H1 (cell line): ENCODE data around the gene PSPH. TPM values are rescaled to one million over a fixed set of nuclear protein-coding genes. Genes with fewer than 3 reads are reported as not detected.

Experiments used
- CTCF ChIA-PET: fragments of 300-600 bp; sonication (Branson Sonifier 250); formaldehyde crosslinking; loops from one replicate; lab custom pipeline; 2021; ENCODE audit not compliant: partially characterized antibody; lab: Charles Lee
- POLR2A ChIA-PET: fragments of 300-600 bp; sonication (Branson Sonifier 250); formaldehyde crosslinking; loops from one replicate; lab custom pipeline; 2021; ENCODE audit warnings: inconsistent platforms; ENCODE audit not compliant: partially characterized antibody; lab: Charles Lee
- DNase-seq, 2 experiments: peaks; one replicate each; pipeline versions ENCODE4 v3.0.0 to v3.0.0-alpha.2; 2010 to 2022; ENCODE audit warnings: low spot score in 2 of 2, low read depth in 1 of 2, mixed read lengths in 1 of 2
- FAIRE-seq: peaks from 2 replicates; lab custom pipeline; 2011; peaks lifted over from hg19 to GRCh38; lab: Jason Lieb, UNC
- H2AFZ ChIP-seq: 2 replicates; pipeline ENCODE4 v1.8.1; 2012; ENCODE audit warnings: low read length, inconsistent platforms
- H2AK5ac ChIP-seq: 2 replicates; pipeline ENCODE4 v1.6.1; 2013; ENCODE audit warnings: low read depth, low read length
- H2BK120ac ChIP-seq: replicated peaks from 2 replicates; pipeline ENCODE3; 2013; ENCODE audit warnings: low read depth, low read length, inconsistent platforms
- H2BK12ac ChIP-seq: 2 replicates; pipeline ENCODE4 v1.6.1; 2013; ENCODE audit warnings: low read depth, low read length
- H2BK15ac ChIP-seq: 2 replicates; pipeline ENCODE4 v1.6.1; 2013; ENCODE audit warnings: low read length
- H2BK20ac ChIP-seq: 2 replicates; pipeline ENCODE4 v1.6.1; 2013; ENCODE audit warnings: low read length
- H2BK5ac ChIP-seq: 2 replicates; pipeline ENCODE4 v1.6.1; 2013; ENCODE audit warnings: low read depth, low read length
- H3K14ac ChIP-seq: 2 replicates; pipeline ENCODE4 v1.6.1; 2013; ENCODE audit warnings: inconsistent platforms; ENCODE audit not compliant: insufficient read length
- H3K18ac ChIP-seq: 2 replicates; pipeline ENCODE4 v1.6.1; 2013; ENCODE audit warnings: low read length; ENCODE audit errors: extremely low read depth
- H3K23ac ChIP-seq: 2 replicates; pipeline ENCODE4 v1.6.1; 2013; ENCODE audit warnings: inconsistent platforms; ENCODE audit not compliant: insufficient read length
- H3K23me2 ChIP-seq: 2 replicates; pipeline ENCODE4 v1.6.1; 2013; ENCODE audit warnings: low read depth, low read length
- H3K27ac ChIP-seq: 2 replicates; pipeline ENCODE4 v1.6.1; 2011; ENCODE audit warnings: low read depth, low read length, inconsistent platforms
- H3K27me3 ChIP-seq, 4 experiments: replicated peaks in 1 of 4; 1 replicate in 1 of 4; 2 replicates in 3 of 4; pipeline versions ENCODE4 v1.6.1 to v1.8.1; 2011 to 2013; ENCODE audit warnings: low read length in 3 of 4, mild to moderate bottlenecking in 3 of 4, inconsistent platforms in 2 of 4, mixed read lengths in 2 of 4, moderate library complexity in 1 of 4; ENCODE audit not compliant: control insufficient read depth in 3 of 4, insufficient read depth in 3 of 4; ENCODE audit errors: extremely low read depth in 1 of 4
- H3K36me3 ChIP-seq, 4 experiments: 2 replicates each; pipeline versions ENCODE4 v1.6.1 to v1.8.1; 2011 to 2013; ENCODE audit warnings: mild to moderate bottlenecking in 4 of 4, low read length in 3 of 4, moderate library complexity in 2 of 4, control low read depth in 1 of 4, inconsistent platforms in 1 of 4; ENCODE audit not compliant: insufficient read depth in 4 of 4, control insufficient read depth in 2 of 4
- H3K4ac ChIP-seq: replicated peaks from 2 replicates; pipeline ENCODE3; 2013; ENCODE audit warnings: low read length, low read depth, mixed read lengths, inconsistent platforms; ENCODE audit not compliant: insufficient read length
- H3K4me1 ChIP-seq, 4 experiments: replicated peaks in 1 of 4; 1 replicate in 1 of 4; 2 replicates in 3 of 4; pipeline versions ENCODE4 v1.6.1 to v1.8.1; 2011 to 2013; ENCODE audit warnings: low read length in 3 of 4, inconsistent platforms in 2 of 4, mixed read lengths in 1 of 4; ENCODE audit not compliant: insufficient read depth in 4 of 4, control insufficient read depth in 3 of 4
- H3K4me2 ChIP-seq, 2 experiments: 2 replicates each; pipeline versions ENCODE4 v1.6.1 to v1.8.1; 2011 to 2013; ENCODE audit warnings: low read depth in 2 of 2, low read length in 2 of 2, control low read depth in 1 of 2, inconsistent platforms in 1 of 2, mild to moderate bottlenecking in 1 of 2; ENCODE audit not compliant: insufficient read depth in 1 of 2
- H3K4me3 ChIP-seq, 4 experiments: fragments of 200-600, 300-600 bp in 1 of 4; sonication (generic), shearing (Covaris generic), sonication (Bioruptor Twin) in 1 of 4; 2 replicates each; pipeline versions ENCODE4 v1.5.1 to v1.8.1; 2011 to 2016; ENCODE audit warnings: low read length in 4 of 4, low read depth in 3 of 4, control low read depth in 2 of 4, inconsistent platforms in 2 of 4, mild to moderate bottlenecking in 2 of 4, mixed read lengths in 1 of 4, moderate library complexity in 1 of 4; ENCODE audit not compliant: insufficient read depth in 2 of 4; ENCODE audit errors: extremely low read depth in 1 of 4
- H3K56ac ChIP-seq: replicated peaks from 2 replicates; pipeline ENCODE3; 2013; ENCODE audit warnings: low read depth, mild to moderate bottlenecking, mixed read lengths, low read length, inconsistent platforms; ENCODE audit not compliant: insufficient read length
- H3K79me1 ChIP-seq: 2 replicates; pipeline ENCODE4 v1.6.1; 2013; ENCODE audit warnings: low read depth, low read length, control low read depth
- H3K79me2 ChIP-seq, 2 experiments: 2 replicates each; pipeline versions ENCODE4 v1.6.1 to v1.8.1; 2012 to 2013; ENCODE audit warnings: low read length in 2 of 2, mild to moderate bottlenecking in 2 of 2, inconsistent platforms in 1 of 2; ENCODE audit not compliant: insufficient read depth in 2 of 2, control insufficient read depth in 1 of 2
- H3K9ac ChIP-seq, 4 experiments: replicated peaks in 1 of 4; 1 replicate in 1 of 4; 2 replicates in 3 of 4; pipeline versions ENCODE4 v1.6.1 to v1.8.1; 2011 to 2013; ENCODE audit warnings: low read depth in 3 of 4, low read length in 3 of 4, control low read depth in 2 of 4, mild to moderate bottlenecking in 2 of 4, moderate library complexity in 2 of 4, inconsistent platforms in 1 of 4; ENCODE audit errors: extremely low read depth in 1 of 4
- H3K9me3 ChIP-seq, 2 experiments: 2 replicates each; pipeline versions ENCODE4 v1.6.1 to v1.8.1; 2012 to 2013; ENCODE audit warnings: mild to moderate bottlenecking in 2 of 2, moderate library complexity in 2 of 2, control low read depth in 1 of 2, inconsistent platforms in 1 of 2, low read depth in 1 of 2, low read length in 1 of 2, mixed read lengths in 1 of 2; ENCODE audit not compliant: insufficient read depth in 2 of 2
- H4K20me1 ChIP-seq, 2 experiments: replicated peaks in 1 of 2; 2 replicates each; pipeline versions ENCODE3 to v1.8.1; 2011 to 2013; ENCODE audit warnings: inconsistent platforms in 2 of 2, low read length in 2 of 2, mild to moderate bottlenecking in 1 of 2; ENCODE audit not compliant: insufficient read depth in 2 of 2, control insufficient read depth in 1 of 2
- H4K5ac ChIP-seq: 2 replicates; pipeline ENCODE4 v1.6.1; 2013; ENCODE audit warnings: low read length, low read depth, mixed read lengths, inconsistent platforms; ENCODE audit not compliant: insufficient read length
- H4K8ac ChIP-seq: 2 replicates; pipeline ENCODE4 v1.8.0; 2013; ENCODE audit warnings: mild to moderate bottlenecking, moderate library complexity, low read length, inconsistent platforms; ENCODE audit not compliant: insufficient read depth; ENCODE audit errors: extremely low read depth
- H4K91ac ChIP-seq: replicated peaks from 2 replicates; pipeline ENCODE3; 2013; ENCODE audit warnings: low read length, mixed read lengths, inconsistent platforms; ENCODE audit not compliant: insufficient read length
- BCL11A ChIP-seq, 2 experiments: IDR thresholded peaks; one replicate each; pipeline ENCODE4 v1.6.1; 2011; ENCODE audit warnings: low read depth in 2 of 2, low read length in 2 of 2, mild to moderate bottlenecking in 2 of 2
- CTBP2 ChIP-seq: IDR thresholded peaks from 2 replicates; pipeline ENCODE4 v1.7.0; 2011; ENCODE audit warnings: borderline replicate concordance, mild to moderate bottlenecking, moderate library complexity, mixed read lengths, low read length; ENCODE audit not compliant: insufficient read depth, insufficient read length
- GTF2F1 ChIP-seq: IDR thresholded peaks from 2 replicates; pipeline ENCODE4 v1.6.1; 2012; ENCODE audit warnings: low read depth, low read length, improper control_type of control experiment, borderline replicate concordance
- HDAC6 ChIP-seq: IDR thresholded peaks from one replicate; pipeline ENCODE4 v1.7.1; 2012; ENCODE audit warnings: low read depth, mild to moderate bottlenecking, inconsistent platforms, low read length, moderate library complexity
- JUN ChIP-seq: IDR thresholded peaks from 2 replicates; pipeline ENCODE4 v1.6.1; 2011; ENCODE audit warnings: low read depth, mild to moderate bottlenecking, improper control_type of control experiment, low read length
- MAX ChIP-seq: IDR thresholded peaks from 2 replicates; pipeline ENCODE4 v1.6.1; 2012; ENCODE audit warnings: inconsistent platforms
- PHF8 ChIP-seq: fragments of 200-600 bp; sonication (generic); conservative IDR thresholded peaks from 2 replicates; pipeline ENCODE4 v1.7.1; 2012; ENCODE audit warnings: low read depth, mild to moderate bottlenecking, inconsistent platforms, low read length, moderate library complexity
- POU5F1 ChIP-seq: IDR thresholded peaks from 2 replicates; pipeline ENCODE4 v1.6.1; 2011; ENCODE audit warnings: low read depth, mild to moderate bottlenecking, low read length, moderate library complexity
- RAD21 ChIP-seq, 2 experiments: IDR thresholded peaks in 1 of 2; conservative IDR thresholded peaks in 1 of 2; 2 replicates each; pipeline ENCODE4 v1.6.1; 2011; ENCODE audit warnings: low read depth in 2 of 2, low read length in 2 of 2, improper control_type of control experiment in 1 of 2, inconsistent platforms in 1 of 2, mild to moderate bottlenecking in 1 of 2, moderate library complexity in 1 of 2
- RFX5 ChIP-seq: IDR thresholded peaks from 2 replicates; pipeline ENCODE4 v1.6.1; 2011; ENCODE audit warnings: low read depth, low read length, improper control_type of control experiment, borderline replicate concordance
- RXRA ChIP-seq: IDR thresholded peaks from 2 replicates; pipeline ENCODE4 v1.6.1; 2011; ENCODE audit warnings: low read depth, mild to moderate bottlenecking, low read length, moderate library complexity; ENCODE audit not compliant: insufficient read depth
- TCF12 ChIP-seq: IDR thresholded peaks from 2 replicates; pipeline ENCODE4 v1.6.1; 2011; ENCODE audit warnings: low read depth, mild to moderate bottlenecking, low read length
- ZNF274 ChIP-seq: IDR thresholded peaks from 2 replicates; pipeline ENCODE4 v1.7.0; 2012; ENCODE audit warnings: low read length, borderline replicate concordance; ENCODE audit errors: extremely low read depth
- WGBS, 2 experiments: shearing (Covaris generic) in 1 of 2; methylation state at CpG; one replicate each; pipeline versions ENCODE4 v1.1.6 to v1.1.7; 2013 to 2015; ENCODE audit warnings: low lambda C conversion rate in 2 of 2, mixed read lengths in 2 of 2, inconsistent platforms in 1 of 2, low coverage in 1 of 2, missing lambda C conversion rate in 1 of 2; ENCODE audit not compliant: insufficient replicate concordance in 2 of 2, insufficient coverage in 1 of 2, insufficient read length in 1 of 2; ENCODE audit errors: extremely low coverage in 1 of 2, missing lambda C conversion rate in 1 of 2; 5-methylcytosine and 5-hydroxymethylcytosine counted together
- polyA plus RNA-seq, 7 experiments: library from polyadenylated mRNA; depleted of rRNA in 3 of 7; stranded (reverse) in 5 of 7; unstranded in 2 of 7; fragments of >200 nt in 5 of 7; fragments of 200-250 nt in 2 of 7; gene quantifications; 1 replicate in 5 of 7; 2 replicates in 1 of 7; 4 replicates in 1 of 7; pipeline versions ENCODE4 v1.2.1 to v1.2.3, GENCODE V29; 2011 to 2013; ENCODE audit warnings: missing spikeins in 2 of 7, mixed read lengths in 2 of 7
- total RNA-seq: library from RNA; stranded (reverse); fragmentation: NEBNext Ultra II Directional; extraction: Animal tissue kit (Norgen Biotek cat#: 25700); gene quantifications from 2 replicates; pipeline ENCODE4 v1.2.1, GENCODE V29; 2021

PSPH gene
- total and polyA plus RNA-seq, 2 of the 8 experiments (the other 6 are each of a cell fraction or from before 2014, with no cell fraction given), result 31.0 to 64.8 TPM

- Histone ChIP-seq H3K23me2 (no peaks in the 10 kb centered on the region), H3K9me3 (no peaks in the 10 kb centered on the region)
- no peak for FAIRE-seq
- TF ChIP-seq CTBP2 (no peak), HDAC6 (no peak), GTF2F1 (no peak), RAD21 (IDR thresholded peaks at IDR 0.05 in 1 of 2, conservative IDR thresholded peaks at IDR 0.05 in 1 of 2; ENCODE audit: low read depth in 2 of 2, low read length in 2 of 2) (no peak), TCF12 (no peak), MAX (no peak), PHF8 (no peak), RXRA (no peak), ZNF274 (no peak), POU5F1 (no peak), RFX5 (no peak), JUN (no peak), BCL11A (IDR thresholded peaks at IDR 0.05; ENCODE audit: low read depth in 2 of 2, low read length in 2 of 2) (no peak)
Measured at GRCh38 chr7:55969391-55969790, 81.9 kb downstream of the PSPH start.

More at GRCh38 chr7:55969391-55969790, 81.9 kb downstream of the PSPH start:
- Histone ChIP-seq H3K14ac (no peak overlapping the region), H4K5ac (no peak overlapping the region), H3K36me3 (no peaks in the 10 kb centered on the region), H3K4me1 (peaks cover 0 to 5% (median 1%) of the 10 kb centered on the region in 4 experiments; a peak in 2 of 7 replicates), H2BK5ac (no peak overlapping the region), H3K4ac (no peak overlapping the region), H2BK120ac (no peak overlapping the region), H3K79me2 (peaks cover 3 to 34% of the 10 kb centered on the region in 2 experiments; a peak in 3 of 4 replicates), H3K79me1 (peaks cover 9% of the 10 kb centered on the region), H3K27ac (no peak overlapping the region), H4K8ac (no peak overlapping the region; the same call in 1 of the 2 replicates), H3K18ac (no peak overlapping the region), H3K4me2 (no peak overlapping the region), H3K27me3 (no peaks in the 10 kb centered on the region), H3K4me3 (no peak overlapping the region), H2BK12ac (no peak overlapping the region), H3K56ac (no peak overlapping the region), H4K20me1 (peaks cover 2 to 9% of the 10 kb centered on the region in 2 experiments), H3K9ac (no peak overlapping the region), H3K23ac (no peak overlapping the region), H2AFZ (no peak overlapping the region), H2BK15ac (no peak overlapping the region), H2BK20ac (peak overlapping the region; percentile 80; the same call in 1 of the 2 replicates), H2AK5ac (no peak overlapping the region), H4K91ac (no peak overlapping the region)
- WGBS, 2 experiments, result 87% methylated on average over 11 of the region's 11 CpGs; no CpG with 5 or more reads in 1 of the 2 experiments
- POLR2A ChIA-PET, result interaction anchor here (0.6 to 0.7 kb wide), 3 partner anchors 13 to 82 kb away, joined by 4 to 5 read pairs (median 4); partner anchors contain the start of genes CCT6A and PSPH
- DNase-seq, result no peak
- CTCF ChIA-PET, result interaction anchor here (0.8 to 1.3 kb wide), 3 partner anchors 32 to 224 kb away, joined by 3 to 4 read pairs (median 4); no protein-coding TSS in a partner anchor
